ENCODE results near the gene PIWIL1. TPM values are rescaled to one million over a fixed set of nuclear protein-coding genes. Genes with fewer than 3 reads are reported as not detected.

PIWIL1 gene
- total and polyA plus RNA-seq, 2 donors (not counting 3 experiments of a cell fraction or from before 2014, with no cell fraction given) = not detected

GRCh38 chr12:130288206-130288605 lies 49.5 kb upstream of the PIWIL1 start:
- H4K20me1 ChIP-seq (replicated peaks; ENCODE audit: control insufficient read depth, extremely low read depth, insufficient read depth, low read length) = no peaks in the 10 kb centered on the region
- H3K4me1 ChIP-seq (ENCODE audit: control insufficient read depth, extremely low read depth, insufficient read depth, low read length) = no peaks in the 10 kb centered on the region
- H3K9me1 ChIP-seq (replicated peaks; ENCODE audit: control insufficient read depth, extremely low read depth, insufficient read depth, low read length) = no peaks in the 10 kb centered on the region
- no peaks in the 10 kb centered on the region for H3K79me2 ChIP-seq (ENCODE audit: control insufficient read depth, insufficient read depth, low read length)
- no peak for TF ChIP-seq FOS (IDR thresholded peaks at IDR 0.05; ENCODE audit: borderline replicate concordance, insufficient read depth, low read length)
- TF ChIP-seq MAX (IDR thresholded peaks at IDR 0.05; ENCODE audit: insufficient read depth, insufficient read length) = no peak
- no peak for TF ChIP-seq MYC (IDR thresholded peaks at IDR 0.05; ENCODE audit: low read depth, low read length)
- no TSS peak for BruUV-seq (replicated peaks)
- no peak overlapping the region for H3K27ac ChIP-seq (ENCODE audit: insufficient read depth, low read depth, low read length)
- H3K9me3 ChIP-seq (replicated peaks; ENCODE audit: control insufficient read depth, insufficient read depth, low read length) = peaks cover 3% of the 10 kb centered on the region
- no peak overlapping the region for H3K4me3 ChIP-seq (replicated peaks in 1 of 3; ENCODE audit: insufficient read depth in 1 of 3, low read depth in 1 of 3, low read length in 3 of 3)
- H3K4me2 ChIP-seq (ENCODE audit: insufficient read depth, low read length) = no peak overlapping the region
- H3K9ac ChIP-seq (replicated peaks; ENCODE audit: extremely low read depth, insufficient read depth, low read length) = no peak overlapping the region
- no peaks in the 10 kb centered on the region for H3K36me3 ChIP-seq (ENCODE audit: control insufficient read depth in 2 of 2, extremely low read depth in 1 of 2, insufficient read depth in 2 of 2, low read length in 2 of 2)
- FAIRE-seq (no peak), DNase-seq (ENCODE audit: low read depth, low spot score) (no peak)
- intact Hi-C loops (cut with micrococcal nuclease) (no loop called here), dilution Hi-C loops (cut with MboI; ENCODE audit: extremely low pct_ligation_motif_present, low sequenced_read_pairs) (no loop called here)
- H3K27me3 ChIP-seq (ENCODE audit: control insufficient read depth in 2 of 2, insufficient read depth in 2 of 2, low read length in 2 of 2) = no peaks in the 10 kb centered on the region
- ChIA-PET POLR2A (no interaction called here), CTCF (no interaction called here)
- H2AFZ ChIP-seq (ENCODE audit: low read depth, low read length) = no peak overlapping the region

DNA sequence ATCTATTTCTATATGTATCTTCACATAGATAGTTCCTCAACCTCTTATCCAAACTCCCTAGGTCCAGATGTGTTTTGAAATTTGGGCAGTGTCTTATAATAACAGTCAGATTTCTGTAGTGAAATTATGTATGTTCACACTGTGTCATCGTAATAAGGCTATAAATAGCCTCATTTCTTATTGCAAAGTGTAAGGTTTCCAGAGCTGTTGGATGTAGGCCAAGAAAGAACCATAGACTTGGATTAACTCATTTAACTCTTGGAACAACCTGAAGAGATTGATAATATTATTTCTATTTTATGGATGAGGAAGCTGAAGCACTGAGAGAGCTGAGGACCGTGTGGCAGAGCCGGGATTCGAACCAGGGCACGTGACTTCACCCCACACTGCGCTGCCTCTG lies 49.0 kb upstream of the PIWIL1 start:
- Histone ChIP-seq H3K9ac (replicated peaks; ENCODE audit: extremely low read depth, insufficient read depth, low read length) (no peak overlapping the region), H3K4me2 (ENCODE audit: insufficient read depth, low read length) (no peak overlapping the region), H3K9me1 (replicated peaks; ENCODE audit: control insufficient read depth, extremely low read depth, insufficient read depth, low read length) (no peaks in the 10 kb centered on the region), H3K4me1 (ENCODE audit: control insufficient read depth, extremely low read depth, insufficient read depth, low read length) (no peaks in the 10 kb centered on the region), H3K27ac (ENCODE audit: insufficient read depth, low read depth, low read length) (no peak overlapping the region), H2AFZ (ENCODE audit: low read depth, low read length) (no peak overlapping the region), H4K20me1 (replicated peaks; ENCODE audit: control insufficient read depth, extremely low read depth, insufficient read depth, low read length) (no peaks in the 10 kb centered on the region), H3K79me2 (ENCODE audit: control insufficient read depth, insufficient read depth, low read length) (no peaks in the 10 kb centered on the region), H3K4me3 (replicated peaks in 1 of 3; ENCODE audit: insufficient read depth in 1 of 3, low read depth in 1 of 3, low read length in 3 of 3) (no peak overlapping the region), H3K36me3 (ENCODE audit: control insufficient read depth in 2 of 2, extremely low read depth in 1 of 2, insufficient read depth in 2 of 2, low read length in 2 of 2) (no peaks in the 10 kb centered on the region), H3K9me3 (replicated peaks; ENCODE audit: control insufficient read depth, insufficient read depth, low read length) (peaks cover 2% of the 10 kb centered on the region), H3K27me3 (ENCODE audit: control insufficient read depth in 2 of 2, insufficient read depth in 2 of 2, low read length in 2 of 2) (no peaks in the 10 kb centered on the region)
- no peak for FAIRE-seq
- ChIA-PET CTCF (no interaction called here), POLR2A (no interaction called here)
- intact Hi-C loops (cut with micrococcal nuclease) = no loop called here
- dilution Hi-C loops (cut with MboI; ENCODE audit: extremely low pct_ligation_motif_present, low sequenced_read_pairs) = no loop called here
- TF ChIP-seq, protein P1, sequence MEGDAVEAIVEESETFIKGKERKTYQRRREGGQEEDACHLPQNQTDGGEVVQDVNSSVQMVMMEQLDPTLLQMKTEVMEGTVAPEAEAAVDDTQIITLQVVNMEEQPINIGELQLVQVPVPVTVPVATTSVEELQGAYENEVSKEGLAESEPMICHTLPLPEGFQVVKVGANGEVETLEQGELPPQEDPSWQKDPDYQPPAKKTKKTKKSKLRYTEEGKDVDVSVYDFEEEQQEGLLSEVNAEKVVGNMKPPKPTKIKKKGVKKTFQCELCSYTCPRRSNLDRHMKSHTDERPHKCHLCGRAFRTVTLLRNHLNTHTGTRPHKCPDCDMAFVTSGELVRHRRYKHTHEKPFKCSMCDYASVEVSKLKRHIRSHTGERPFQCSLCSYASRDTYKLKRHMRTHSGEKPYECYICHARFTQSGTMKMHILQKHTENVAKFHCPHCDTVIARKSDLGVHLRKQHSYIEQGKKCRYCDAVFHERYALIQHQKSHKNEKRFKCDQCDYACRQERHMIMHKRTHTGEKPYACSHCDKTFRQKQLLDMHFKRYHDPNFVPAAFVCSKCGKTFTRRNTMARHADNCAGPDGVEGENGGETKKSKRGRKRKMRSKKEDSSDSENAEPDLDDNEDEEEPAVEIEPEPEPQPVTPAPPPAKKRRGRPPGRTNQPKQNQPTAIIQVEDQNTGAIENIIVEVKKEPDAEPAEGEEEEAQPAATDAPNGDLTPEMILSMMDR (IDR thresholded peaks at IDR 0.05; ENCODE audit: extremely low read depth in 1 of 2, insufficient read depth in 1 of 2, low read depth in 1 of 2, low read length in 2 of 2) = no peak
- no peak for TF ChIP-seq EZH2 (IDR thresholded peaks at IDR 0.05; ENCODE audit: borderline replicate concordance, low read depth, low read length, severe bottlenecking)
- TF ChIP-seq POLR2AphosphoS5 (IDR thresholded peaks at IDR 0.05; ENCODE audit: insufficient read depth, low read depth, low read length) = no peak
- TF ChIP-seq FOS (IDR thresholded peaks at IDR 0.05; ENCODE audit: borderline replicate concordance, insufficient read depth, low read length) = no peak
- TF ChIP-seq MYC (IDR thresholded peaks at IDR 0.05; ENCODE audit: low read depth, low read length) = no peak
- TF ChIP-seq MAX (IDR thresholded peaks at IDR 0.05; ENCODE audit: insufficient read depth, insufficient read length) = no peak
- TF ChIP-seq GATA2 (IDR thresholded peaks at IDR 0.05; ENCODE audit: insufficient read depth, insufficient read length, low read depth, low read length) = no peak
- no peak for TF ChIP-seq JUN (IDR thresholded peaks at IDR 0.05; ENCODE audit: borderline replicate concordance, insufficient read depth, insufficient read length, low read depth)
- TF ChIP-seq POLR2A (IDR thresholded peaks at IDR 0.05; ENCODE audit: low read depth, low read length) = no peak
- no TSS peak for BruUV-seq (replicated peaks)
- no peak for DNase-seq (ENCODE audit: low read depth, low spot score)

Data from endothelial cell of umbilical vein (primary cell).